ENCODE data around the gene NMNAT1. TPM values are rescaled to one million over a fixed set of nuclear protein-coding genes. Genes with fewer than 3 reads are reported as not detected.

NMNAT1 gene
- total and polyA plus RNA-seq, 7 donors = 5.1 to 14.6 (median 9.7) TPM

GRCh38 chr1:9906466-9906865 is 36.8 kb upstream of the NMNAT1 start:
- no peaks in the 10 kb centered on the region for H3K9me3 ChIP-seq
- DNase-seq = no peak
- H3K4me1 ChIP-seq = peaks cover 0 to 26% (median 22%) of the 10 kb centered on the region in 4 donors
- intact Hi-C loops (cut with DNase I) = no loop called here
- H3K27me3 ChIP-seq = no peaks in the 10 kb centered on the region
- H3K27ac ChIP-seq = no peak overlapping the region
- no peak for TF ChIP-seq POLR2A (IDR thresholded peaks at IDR 0.05)
- no peak for TF ChIP-seq CTCF (IDR thresholded peaks at IDR 0.05)
- no peak for TF ChIP-seq POLR2AphosphoS5 (IDR thresholded peaks at IDR 0.05)
- TF ChIP-seq EP300 (IDR thresholded peaks at IDR 0.05) = no peak
- no peaks in the 10 kb centered on the region for H3K36me3 ChIP-seq
- WGBS, 2 donors = 94 to 96% methylated on average over 2 of the region's 2 CpGs
- H3K4me3 ChIP-seq = no peak overlapping the region

GRCh38 chr1:9907441-9907840 is 35.8 kb upstream of the NMNAT1 start:
- no peak overlapping the region for H3K27ac ChIP-seq
- intact Hi-C loops (cut with DNase I) = no loop called here
- TF ChIP-seq CTCF (IDR thresholded peaks at IDR 0.05) = no peak
- TF ChIP-seq EP300 (IDR thresholded peaks at IDR 0.05) = no peak
- TF ChIP-seq POLR2AphosphoS5 (IDR thresholded peaks at IDR 0.05) = no peak
- TF ChIP-seq POLR2A (IDR thresholded peaks at IDR 0.05) = no peak
- WGBS, 2 donors = 60 to 79% methylated on average over 5 of the region's 5 CpGs
- H3K4me1 ChIP-seq = peaks cover 0 to 22% (median 20%) of the 10 kb centered on the region in 4 donors
- H3K9me3 ChIP-seq = no peaks in the 10 kb centered on the region
- no peaks in the 10 kb centered on the region for H3K27me3 ChIP-seq
- DNase-seq = no peak
- no peaks in the 10 kb centered on the region for H3K36me3 ChIP-seq
- H3K4me3 ChIP-seq = no peak overlapping the region

GRCh38 chr1:9908871-9909233 is 34.4 kb upstream of the NMNAT1 start:
- Histone ChIP-seq H3K4me1 (peaks cover 0 to 22% (median 19%) of the 10 kb centered on the region in 4 donors), H3K4me3 (peak overlapping the region in 2 of 4 donors; percentile 87 to 96), H3K27ac (peak overlapping the region in 2 of 4 donors; percentile 71 to 80), H3K27me3 (no peaks in the 10 kb centered on the region), H3K36me3 (no peaks in the 10 kb centered on the region), H3K9me3 (no peaks in the 10 kb centered on the region)
- intact Hi-C loops (cut with DNase I) = no loop called here
- 22 to 66% methylated on average over 4 of the region's 4 CpGs for WGBS, 2 donors
- DNase-seq = no peak
- TF ChIP-seq POLR2AphosphoS5 (IDR thresholded peaks at IDR 0.05) (no peak), POLR2A (IDR thresholded peaks at IDR 0.05) (no peak), CTCF (IDR thresholded peaks at IDR 0.05) (no peak), EP300 (IDR thresholded peaks at IDR 0.05) (no peak)

- intact Hi-C loops (cut with DNase I) = loop anchor here (2.0 kb wide), 1 partner anchor 33 kb away; the partner anchor contains the start of genes LZIC and NMNAT1
- peak overlapping the region; percentile 69 to 80 (median 74) for H3K27ac ChIP-seq
- H3K4me1 ChIP-seq = peaks cover 0 to 22% (median 19%) of the 10 kb centered on the region in 4 donors
Measured at GRCh38 chr1:9909234-9910046, 33.8 kb upstream of the NMNAT1 start.

More at GRCh38 chr1:9909234-9910046, 33.8 kb upstream of the NMNAT1 start:
- peak; percentile 76 for DNase-seq
- Histone ChIP-seq H3K36me3 (no peaks in the 10 kb centered on the region), H3K27me3 (no peaks in the 10 kb centered on the region), H3K4me3 (peak overlapping the region; percentile 80 to 96 (median 86)), H3K9me3 (no peaks in the 10 kb centered on the region)
- TF ChIP-seq EP300 (IDR thresholded peaks at IDR 0.05) = no peak
- no peak for TF ChIP-seq POLR2A (IDR thresholded peaks at IDR 0.05)
- TF ChIP-seq CTCF (IDR thresholded peaks at IDR 0.05) = no peak
- TF ChIP-seq POLR2AphosphoS5 (IDR thresholded peaks at IDR 0.05) = no peak
- 1% methylated on average over 47 of the region's 47 CpGs for WGBS, 2 donors
